Measurements from ENCODE around the gene WFS1. TPM values are rescaled to one million over a fixed set of nuclear protein-coding genes. Genes with fewer than 3 reads are reported as not detected.
A peak's percentile ranks its signal among the peaks of the same experiment; 100 is the strongest.

The WFS1 gene
- total and polyA plus RNA-seq, 2 of the 8 experiments (the other 6 are each of a cell fraction or from before 2014, with no cell fraction given): 29.1 to 43.1 TPM

DNA sequence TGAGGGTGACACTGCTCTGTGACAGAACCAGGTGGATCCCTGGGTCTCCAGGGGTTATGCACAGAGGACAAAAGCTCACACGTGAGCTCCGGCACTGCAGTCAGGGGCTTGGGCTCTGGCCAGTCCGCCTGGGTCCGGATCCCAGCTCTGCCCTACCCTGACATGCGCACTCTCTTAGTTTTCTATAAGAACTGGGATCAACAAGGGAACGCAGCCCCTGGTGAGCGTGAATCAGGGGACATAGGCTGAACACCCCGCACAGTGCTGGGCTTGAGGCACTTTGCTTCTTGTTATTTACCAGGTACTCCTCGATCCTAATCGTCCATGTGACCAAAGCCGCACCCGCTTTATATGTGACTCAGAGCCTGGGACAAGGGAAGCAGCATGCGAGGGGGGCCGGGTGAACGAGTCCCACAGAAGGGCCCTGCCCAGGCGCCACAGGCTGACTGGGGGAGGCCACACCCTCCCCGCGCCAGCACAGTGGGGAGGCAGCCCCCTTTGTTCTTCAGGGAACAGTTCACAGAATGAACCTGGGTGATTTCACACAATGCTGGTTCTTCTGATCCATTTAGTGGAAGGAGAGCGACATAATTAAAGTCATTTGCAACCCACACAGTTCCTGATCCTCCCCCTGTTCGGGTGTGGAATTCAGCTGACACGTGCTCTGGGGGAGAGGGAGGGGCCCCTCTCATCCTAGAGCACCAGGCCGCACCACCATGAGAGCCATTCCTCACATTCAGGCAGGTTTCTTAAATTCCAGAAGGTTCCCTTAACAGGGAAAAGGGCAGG, 55.5 kb downstream of the WFS1 start:
- H2AFZ ChIP-seq (ENCODE audit: low read length): no peak overlapping the region
- no peak overlapping the region for H3K14ac ChIP-seq (ENCODE audit: insufficient read length)
- H3K4me3 ChIP-seq (ENCODE audit: extremely low read depth in 1 of 4, insufficient read depth in 2 of 4, low read depth in 3 of 4, low read length in 4 of 4): no peak overlapping the region
- H4K91ac ChIP-seq (replicated peaks; ENCODE audit: insufficient read length, low read length): no peak overlapping the region
- H2AK5ac ChIP-seq (ENCODE audit: low read depth, low read length): no peak overlapping the region
- H2BK120ac ChIP-seq (replicated peaks; ENCODE audit: low read depth, low read length): no peak overlapping the region
- no peaks in the 10 kb centered on the region for H4K20me1 ChIP-seq (replicated peaks in 1 of 2; ENCODE audit: control insufficient read depth in 1 of 2, insufficient read depth in 2 of 2, low read length in 2 of 2)
- DNase-seq (ENCODE audit: low read depth in 1 of 2, low spot score in 2 of 2): no peak
- H3K79me2 ChIP-seq (ENCODE audit: control insufficient read depth in 1 of 2, insufficient read depth in 2 of 2, low read length in 2 of 2): no peaks in the 10 kb centered on the region
- peak overlapping the region; percentile 60; the same call in 1 of the 2 replicates for H2BK12ac ChIP-seq (ENCODE audit: low read depth, low read length)
- no peaks in the 10 kb centered on the region for H3K23me2 ChIP-seq (ENCODE audit: low read depth, low read length)
- no peaks in the 10 kb centered on the region for H3K9me3 ChIP-seq (ENCODE audit: insufficient read depth in 2 of 2, low read depth in 1 of 2, low read length in 1 of 2)
- no peak overlapping the region for H3K4me2 ChIP-seq (ENCODE audit: insufficient read depth in 1 of 2, low read depth in 2 of 2, low read length in 2 of 2)
- H3K18ac ChIP-seq (ENCODE audit: extremely low read depth, low read length): no peak overlapping the region
- 68% methylated on average over 21 of the region's 22 CpGs; no CpG with 5 or more reads in 1 of the 2 experiments for WGBS, 2 experiments (ENCODE audit: extremely low coverage in 1 of 2, insufficient coverage in 1 of 2, insufficient read length in 1 of 2, insufficient replicate concordance in 2 of 2, low coverage in 1 of 2, low lambda C conversion rate in 2 of 2, missing lambda C conversion rate in 1 of 2)
- H2BK5ac ChIP-seq (ENCODE audit: low read depth, low read length): peak overlapping the region; percentile 4; the same call in 1 of the 2 replicates
- no peak overlapping the region for H3K56ac ChIP-seq (replicated peaks; ENCODE audit: insufficient read length, low read depth, low read length)
- no peak overlapping the region for H3K9ac ChIP-seq (replicated peaks in 1 of 4; ENCODE audit: extremely low read depth in 1 of 4, low read depth in 3 of 4, low read length in 3 of 4)
- peaks cover 0 to 8% (median 3%) of the 10 kb centered on the region in 4 experiments; a peak in 3 of 7 replicates for H3K4me1 ChIP-seq (replicated peaks in 1 of 4; ENCODE audit: control insufficient read depth in 3 of 4, insufficient read depth in 4 of 4, low read length in 3 of 4)
- FAIRE-seq: no peak
- no peaks in the 10 kb centered on the region for H3K79me1 ChIP-seq (ENCODE audit: low read depth, low read length)
- no peak overlapping the region for H3K4ac ChIP-seq (replicated peaks; ENCODE audit: insufficient read length, low read depth, low read length)
- H4K5ac ChIP-seq (ENCODE audit: insufficient read length, low read depth, low read length): no peak overlapping the region
- H3K27ac ChIP-seq (ENCODE audit: low read depth, low read length): no peak overlapping the region
- H2BK20ac ChIP-seq (ENCODE audit: low read length): 0 out of 2 replicates have a peak overlapping the region, but pooled peaks have one; percentile 32
- no peak overlapping the region for H4K8ac ChIP-seq (ENCODE audit: extremely low read depth, insufficient read depth, low read length)
- H3K36me3 ChIP-seq (ENCODE audit: control insufficient read depth in 2 of 4, insufficient read depth in 4 of 4, low read length in 3 of 4): no peaks in the 10 kb centered on the region
- no peak overlapping the region for H3K23ac ChIP-seq (ENCODE audit: insufficient read length)
- no peak overlapping the region for H2BK15ac ChIP-seq (ENCODE audit: low read length)
- POLR2A ChIA-PET (ENCODE audit: partially characterized antibody): interaction anchor here (1.6 kb wide), 1 partner anchor 72 kb away, joined by 3 read pairs; no protein-coding TSS in a partner anchor
- CTCF ChIA-PET (ENCODE audit: partially characterized antibody): interaction anchor here (0.6 to 22.3 kb wide), 10 partner anchors 8 to 1996 kb away, joined by 3 to 908 read pairs (median 4); partner anchors contain the start of gene WFS1
- H3K27me3 ChIP-seq (replicated peaks in 1 of 4; ENCODE audit: control insufficient read depth in 3 of 4, extremely low read depth in 1 of 4, insufficient read depth in 3 of 4, low read length in 3 of 4): no peaks in the 10 kb centered on the region
- TF ChIP-seq SP4 (IDR thresholded peaks at IDR 0.05; ENCODE audit: low read length) (no peak), CHD2 (IDR thresholded peaks at IDR 0.05; ENCODE audit: low read length) (no peak), EGR1 (IDR thresholded peaks at IDR 0.05; ENCODE audit: borderline replicate concordance, low read depth, low read length) (no peak), TEAD4 (IDR thresholded peaks at IDR 0.05; ENCODE audit: low read depth, low read length) (no peak), JUN (IDR thresholded peaks at IDR 0.05; ENCODE audit: low read depth, low read length) (no peak), CHD1 (IDR thresholded peaks at IDR 0.05; ENCODE audit: low read depth, low read length) (no peak), TBP (IDR thresholded peaks at IDR 0.05; ENCODE audit: low read depth, low read length) (no peak), CBX8 (IDR thresholded peaks at IDR 0.05; ENCODE audit: borderline replicate concordance, low read depth, low read length) (no peak), PHF8 (conservative IDR thresholded peaks at IDR 0.05; ENCODE audit: low read depth, low read length) (no peak), RNF2 (IDR thresholded peaks at IDR 0.05; ENCODE audit: borderline replicate concordance, low read depth, low read length, missing control alignments, poor library complexity, severe bottlenecking) (no peak), NANOG (IDR thresholded peaks at IDR 0.05; ENCODE audit: insufficient read depth, low read depth, low read length, poor library complexity, severe bottlenecking) (no peak), POLR2AphosphoS5 (IDR thresholded peaks at IDR 0.05; ENCODE audit: low read depth, low read length) (no peak), BRCA1 (IDR thresholded peaks at IDR 0.05; ENCODE audit: low read depth, low read length) (no peak)
